K562 (cell line): ENCODE data around the gene MPL. TPM values are rescaled to one million over a fixed set of nuclear protein-coding genes. Genes with fewer than 3 reads are reported as not detected.

Source experiments
- ARHGAP35 ChIP-seq: fragments of 450-650 bp; IDR thresholded peaks from 2 replicates; pipeline ENCODE4 v1.6.1; 2018; ENCODE audit not compliant: partially characterized antibody
- CBX2 ChIP-seq: fragments of 200-600 bp; sonication (generic); IDR thresholded peaks from one replicate; pipeline ENCODE4 v1.6.1; 2012; ENCODE audit warnings: mild to moderate bottlenecking, low read length, inconsistent platforms; ENCODE audit not compliant: insufficient read depth, poor library complexity, severe bottlenecking
- CEBPZ ChIP-seq: fragments of 150-350 bp; IDR thresholded peaks from 2 replicates; pipeline ENCODE4 v1.6.1; 2014; ENCODE audit warnings: low read depth, mild to moderate bottlenecking, low read length, borderline replicate concordance
- CREB3L1 ChIP-seq: fragments of 450-650 bp; IDR thresholded peaks from 2 replicates; pipeline ENCODE4 v1.6.1; 2014; ENCODE audit warnings: low read depth, mild to moderate bottlenecking, moderate library complexity, borderline replicate concordance
- CREB5 ChIP-seq: fragments of 250-450 bp; sonication (Bioruptor Pico); IDR thresholded peaks from 2 replicates; pipeline ENCODE4 v1.5.0; 2020; ENCODE audit warnings: mild to moderate bottlenecking
- DMBX1 ChIP-seq: fragments of 250-450 bp; sonication (Bioruptor Pico); IDR thresholded peaks from 2 replicates; pipeline ENCODE4 v1.8.0; 2022; ENCODE audit warnings: inconsistent platforms, mild to moderate bottlenecking, moderate library complexity, borderline replicate concordance
- DNMT1 ChIP-seq: fragments of 450-650 bp; IDR thresholded peaks from 2 replicates; pipeline ENCODE4 v1.6.1; 2016; ENCODE audit warnings: antibody characterized with exemption, mild to moderate bottlenecking
- EWSR1 ChIP-seq: fragments of 450-650 bp; IDR thresholded peaks from 2 replicates; pipeline ENCODE4 v1.6.1; 2018; ENCODE audit warnings: borderline replicate concordance, mild to moderate bottlenecking, low read depth, moderate library complexity; ENCODE audit not compliant: partially characterized antibody
- FOXK1 ChIP-seq: sonication (generic); formaldehyde crosslinking; IDR thresholded peaks from 2 replicates; pipeline ENCODE4 v1.8.0; 2022; ENCODE audit warnings: missing genetic modification reagents, mild to moderate bottlenecking, borderline replicate concordance
- HOXB6 ChIP-seq: fragments of 250-450 bp; sonication (Bioruptor Pico); IDR thresholded peaks from 2 replicates; pipeline ENCODE4 v1.5.1; 2022; ENCODE audit warnings: mild to moderate bottlenecking, borderline replicate concordance
- LCOR ChIP-seq: sonication (generic); formaldehyde crosslinking; IDR thresholded peaks from 2 replicates; pipeline ENCODE4 v1.8.0; 2022; ENCODE audit warnings: mild to moderate bottlenecking, missing genetic modification reagents
- MAX ChIP-seq: sonication (generic); formaldehyde crosslinking; IDR thresholded peaks from 2 replicates; pipeline ENCODE4 v1.9.0; 2022; ENCODE audit warnings: mild to moderate bottlenecking, missing genetic modification reagents
- SMARCE1 ChIP-seq: fragments of 450-650 bp; IDR thresholded peaks from 2 replicates; pipeline ENCODE4 v1.7.1; 2016; ENCODE audit warnings: mild to moderate bottlenecking
- SNIP1 ChIP-seq: fragments of 450-650 bp; IDR thresholded peaks from 2 replicates; pipeline ENCODE4 v1.7.1; 2017; ENCODE audit warnings: low read depth, mild to moderate bottlenecking
- SRSF7 ChIP-seq: fragments of 200-400 bp; formaldehyde crosslinking; optimal IDR thresholded peaks from 2 replicates; pipeline ENCODE3; 2017; ENCODE audit warnings: mild to moderate bottlenecking, low read depth, low read length
- WHSC1 ChIP-seq: IDR thresholded peaks from one replicate; pipeline ENCODE4 v1.6.1; 2012; ENCODE audit warnings: low read length, control low read depth, inconsistent platforms
- ZBTB9 ChIP-seq: fragments of 450-650 bp; formaldehyde crosslinking; IDR thresholded peaks from 2 replicates; pipeline ENCODE4 v1.4.0; 2020; ENCODE audit warnings: mild to moderate bottlenecking, moderate library complexity
- ZC3H11A ChIP-seq: IDR thresholded peaks from 2 replicates; pipeline ENCODE4 v1.6.1; 2012; ENCODE audit warnings: low read depth, low read length, improper control_type of control experiment
- ZKSCAN3 ChIP-seq: fragments of 250-450 bp; sonication (Bioruptor Pico); IDR thresholded peaks from 2 replicates; pipeline ENCODE4 v1.4.0; 2020
- ZNF197 ChIP-seq: fragments of 200-800 bp; sonication (Bioruptor generic); IDR thresholded peaks from 2 replicates; pipeline ENCODE4 v1.6.1; 2016; ENCODE audit warnings: low read depth, missing genetic modification characterization, missing compliant biosample characterization
- polyA plus RNA-seq, 8 experiments: library from polyadenylated mRNA; depleted of rRNA in 4 of 8; stranded (reverse) in 5 of 8; unstranded in 3 of 8; fragments of >200 nt; fragmentation: Nextera tagmentation in 2 of 8; fragmentation: Illumina TruSeq in 1 of 8; extraction: Ambion mirVana in 2 of 8; extraction: Trizol in 1 of 8; gene quantifications; 2 replicates each; pipeline versions ENCODE4 v1.2.1 to v1.2.3, GENCODE V29; 2011 to 2014; ENCODE audit warnings: inconsistent platforms in 1 of 8, missing spikeins in 1 of 8
- total RNA-seq, 7 experiments: library from RNA; depleted of rRNA in 6 of 7; stranded (reverse); fragments of >200 nt in 6 of 7; fragmentation: Illumina TruSeq in 2 of 7; extraction: Trizol in 2 of 7; gene quantifications; 2 replicates each; pipeline versions ENCODE4 v1.2.1 to v1.2.3, GENCODE V29; 2011 to 2021; ENCODE audit warnings: low replicate concordance in 1 of 7

Gene MPL
- total and polyA plus RNA-seq, 9 of the 15 experiments (the other 6 are each of a cell fraction or from before 2014, with no cell fraction given) = not detected

GRCh38 chr1:43367026-43367903, 29.6 kb downstream of the MPL start (continued):
- no peak for TF ChIP-seq CEBPZ
- TF ChIP-seq LCOR (CRISPR knock-in tag) = 0 out of 2 replicates have a peak, but pooled peaks have one; percentile 13
- peak; percentile 59; the same call in 1 of the 2 replicates for TF ChIP-seq FOXK1 (CRISPR knock-in tag)
- TF ChIP-seq ZKSCAN3 = no peak
- peak; percentile 17 for TF ChIP-seq ARHGAP35
- 0 out of 2 replicates have a peak, but pooled peaks have one; percentile 76 for TF ChIP-seq ZBTB9
- TF ChIP-seq HOXB6 = no peak
- no peak for TF ChIP-seq CREB5 (CRISPR knock-in tag)
- no peak for TF ChIP-seq WHSC1
- TF ChIP-seq SMARCE1 = peak; percentile 68
- peak; percentile 91 for TF ChIP-seq MAX
- no peak for TF ChIP-seq ZC3H11A
- TF ChIP-seq CREB3L1 = no peak
- no peak; the same call in 1 of the 2 replicates for TF ChIP-seq DMBX1
- no peak for TF ChIP-seq SRSF7
- no peak for TF ChIP-seq SNIP1
- no peak for TF ChIP-seq EWSR1
- no peak for TF ChIP-seq CBX2
- TF ChIP-seq DNMT1 = no peak
- no peak for TF ChIP-seq ZNF197
